HCT116 (cell line): Measurements from ENCODE around the gene GMEB2. TPM values are rescaled to one million over a fixed set of nuclear protein-coding genes. Genes with fewer than 3 reads are reported as not detected.

Experiments
- ATAC-seq: fragments of 200-7000 bp; cut with Tn5 transposase; 2 replicates; pipeline ENCODE4 v1.9.1; 2020; ENCODE audit warnings: mild to moderate bottlenecking, moderate library complexity
- BruUV-seq: library from RNA; stranded (reverse); fragments of 400-500 nt; replicated peaks from 2 replicates; lab custom pipeline; 2021; lab: Mats Ljungman, UMichigan
- CTCF ChIA-PET: fragments of 300-600 bp; sonication (Branson Sonifier 250); formaldehyde crosslinking; loops from one replicate; lab custom pipeline; 2021; ENCODE audit warnings: antibody characterized with exemption; lab: Charles Lee
- POLR2A ChIA-PET: fragments of 300-600, 350-600 bp; sonication (Branson Sonifier 250); formaldehyde crosslinking; loops from one replicate; lab custom pipeline; 2021; ENCODE audit warnings: antibody characterized with exemption; lab: Charles Lee
- RAD21 ChIA-PET, 2 experiments: fragments of 300-600 bp; sonication (Branson Sonifier 250); formaldehyde crosslinking; loops; one replicate each; lab custom pipeline; 2023; ENCODE audit warnings: low total read pairs in 2 of 2; ENCODE audit not compliant: uncharacterized antibody in 2 of 2, unreplicated experiment in 2 of 2, low non-redundant PET in 1 of 2; lab: Charles Lee
- DNase-seq: peaks from one replicate; pipeline ENCODE4 v3.0.0-alpha.2; 2010; ENCODE audit warnings: low read depth, low spot score
- H2AFZ ChIP-seq: fragments of 200-600 bp; shearing (Covaris generic), sonication (generic); 2 replicates; pipeline ENCODE4 v1.6.1; 2017; ENCODE audit warnings: low read depth, mixed run types, mixed read lengths, antibody characterized with exemption, low read length; ENCODE audit not compliant: poor library complexity, severe bottlenecking
- H3K27ac ChIP-seq: 2 replicates; pipeline ENCODE4 v1.5.1; 2012; ENCODE audit warnings: low read depth, low read length
- H3K27me3 ChIP-seq: fragments of 200-600 bp; sonication (generic); 2 replicates; pipeline ENCODE4 v1.6.1; 2016; ENCODE audit warnings: mixed run types, low read length, mixed read lengths; ENCODE audit not compliant: insufficient read depth
- H3K36me3 ChIP-seq, 2 experiments: fragments of 200-500 bp in 1 of 2; fragments of 200-600 bp in 1 of 2; sonication (Bioruptor generic) in 1 of 2; sonication (generic) in 1 of 2; 2 replicates each; pipeline versions ENCODE4 v1.5.1 to v1.6.1; 2014 to 2016; ENCODE audit warnings: low read length in 2 of 2, inconsistent platforms in 1 of 2, mixed read lengths in 1 of 2, mixed run types in 1 of 2; ENCODE audit not compliant: insufficient read depth in 2 of 2, control insufficient read depth in 1 of 2
- H3K4me1 ChIP-seq, 2 experiments: fragments of 200-600 bp in 1 of 2; sonication (generic) in 1 of 2; 2 replicates each; pipeline versions ENCODE4 v1.5.1 to v1.6.1; 2012 to 2017; ENCODE audit warnings: low read length in 2 of 2, inconsistent platforms in 1 of 2, mild to moderate bottlenecking in 1 of 2, mixed read lengths in 1 of 2, mixed run types in 1 of 2, moderate library complexity in 1 of 2; ENCODE audit not compliant: insufficient read depth in 2 of 2, control insufficient read depth in 1 of 2
- H3K4me2 ChIP-seq: fragments of 200-600 bp; sonication (generic); 2 replicates; pipeline ENCODE4 v1.6.1; 2017; ENCODE audit warnings: mixed run types, low read length, mixed read lengths
- H3K4me3 ChIP-seq, 2 experiments: fragments of 200-600 bp in 1 of 2; sonication (generic) in 1 of 2; replicated peaks in 1 of 2; 2 replicates each; pipeline ENCODE4 v1.5.1; 2011 to 2016; ENCODE audit warnings: low read length in 2 of 2, control low read depth in 1 of 2, low read depth in 1 of 2, mild to moderate bottlenecking in 1 of 2, mixed read lengths in 1 of 2, mixed run types in 1 of 2
- H3K79me2 ChIP-seq: fragments of 200-600 bp; sonication (generic); 2 replicates; pipeline ENCODE4 v1.6.1; 2017; ENCODE audit warnings: mild to moderate bottlenecking, mixed run types, low read length, moderate library complexity, mixed read lengths; ENCODE audit not compliant: insufficient read depth
- H3K9ac ChIP-seq: fragments of 200-600 bp; sonication (generic); 2 replicates; pipeline ENCODE4 v1.6.1; 2016; ENCODE audit warnings: low read length, mixed read lengths
- H3K9me2 ChIP-seq: fragments of 200-600 bp; sonication (generic), shearing (Covaris generic); 2 replicates; pipeline ENCODE4 v1.6.1; 2017; ENCODE audit warnings: mixed run types, mild to moderate bottlenecking, moderate library complexity; ENCODE audit not compliant: insufficient read depth
- H3K9me3 ChIP-seq, 2 experiments: fragments of 200-500 bp in 1 of 2; fragments of 200-600 bp in 1 of 2; sonication (Bioruptor generic) in 1 of 2; sonication (generic) in 1 of 2; 2 replicates each; pipeline ENCODE4 v1.6.1; 2014 to 2017; ENCODE audit warnings: low read length in 2 of 2, mixed read lengths in 2 of 2, inconsistent platforms in 1 of 2, low read depth in 1 of 2, mild to moderate bottlenecking in 1 of 2, mixed run types in 1 of 2, moderate library complexity in 1 of 2; ENCODE audit not compliant: control insufficient read depth in 1 of 2, insufficient read depth in 1 of 2
- H4K20me1 ChIP-seq: fragments of 200-600 bp; sonication (generic), shearing (Covaris generic); 2 replicates; pipeline ENCODE4 v1.6.1; 2017; ENCODE audit warnings: mixed run types, mild to moderate bottlenecking, moderate library complexity; ENCODE audit not compliant: insufficient read depth
- ATF3 ChIP-seq: IDR thresholded peaks from 2 replicates; pipeline ENCODE4 v1.6.1; 2012
- CBX3 ChIP-seq: IDR thresholded peaks from 2 replicates; pipeline ENCODE4 v1.6.1; 2012; ENCODE audit warnings: low read depth
- EGR1 ChIP-seq: IDR thresholded peaks from 2 replicates; pipeline ENCODE4 v1.6.1; 2012; ENCODE audit warnings: low read depth
- EZH2 ChIP-seq: fragments of 200-600 bp; sonication (generic); IDR thresholded peaks from 2 replicates; pipeline ENCODE4 v1.6.1; 2017; ENCODE audit warnings: antibody characterized with exemption, mixed run types
- EZH2phosphoT487 ChIP-seq: fragments of 200-600 bp; IDR thresholded peaks from 2 replicates; pipeline ENCODE4 v1.6.1; 2018; ENCODE audit warnings: antibody characterized with exemption, borderline replicate concordance
- MAX ChIP-seq: IDR thresholded peaks from 2 replicates; pipeline ENCODE4 v1.6.1; 2012
- POLR2AphosphoS5 ChIP-seq: IDR thresholded peaks from 2 replicates; pipeline ENCODE4 v1.6.1; 2011; ENCODE audit warnings: mild to moderate bottlenecking, low read depth, low read length, moderate library complexity
- RAD21 ChIP-seq: IDR thresholded peaks from 2 replicates; pipeline ENCODE4 v1.6.1; 2012; ENCODE audit warnings: low read depth, mild to moderate bottlenecking
- REST ChIP-seq: IDR thresholded peaks from 2 replicates; pipeline ENCODE4 v1.6.1; 2012; ENCODE audit warnings: low read depth
- SIN3A ChIP-seq: IDR thresholded peaks from 2 replicates; pipeline ENCODE4 v1.6.1; 2012; ENCODE audit warnings: low read depth
- SP1 ChIP-seq: IDR thresholded peaks from 2 replicates; pipeline ENCODE4 v1.6.1; 2012; ENCODE audit warnings: low read depth
- SRF ChIP-seq: IDR thresholded peaks from 2 replicates; pipeline ENCODE4 v1.6.1; 2012; ENCODE audit warnings: low read depth
- TCF7L2 ChIP-seq: IDR thresholded peaks from 2 replicates; pipeline ENCODE4 v1.7.0; 2011; ENCODE audit warnings: borderline replicate concordance, inconsistent platforms; ENCODE audit not compliant: insufficient read depth, insufficient read length; ENCODE audit errors: extremely low read depth
- YY1 ChIP-seq: IDR thresholded peaks from 2 replicates; pipeline ENCODE4 v1.6.1; 2011; ENCODE audit warnings: low read length, low read depth, moderate library complexity, mild to moderate bottlenecking; ENCODE audit not compliant: insufficient replicate concordance; ENCODE audit errors: extremely low read depth
- intact Hi-C: fragments of 100-400 bp; cut with micrococcal nuclease; formaldehyde crosslinking; loops from 2 replicates; pipeline ENCODE4 v1.10.0; 2022
- total RNA-seq: library from RNA; stranded (reverse); gene quantifications from one replicate; pipeline ENCODE4 v1.2.1, GENCODE V29; 2021; ENCODE audit not compliant: unreplicated experiment

The GMEB2 gene
- total RNA-seq, 1 experiment from 2014 or later: 13.9 TPM

- no peaks in the 10 kb centered on the region for H4K20me1 ChIP-seq
- ATAC-seq (no peak), DNase-seq (no peak)
- H3K9me3 ChIP-seq: no peaks in the 10 kb centered on the region
- peaks cover 0 to 3% of the 10 kb centered on the region in 2 experiments; a peak in 1 of 4 replicates for H3K4me1 ChIP-seq
- no TSS peak for BruUV-seq
- TF ChIP-seq EGR1 (no peak), SP1 (no peak), MAX (no peak), SIN3A (no peak), YY1 (no peak), SRF (no peak), CBX3 (no peak), POLR2AphosphoS5 (no peak), EZH2 (no peak), ATF3 (no peak), REST (no peak), RAD21 (no peak), TCF7L2 (no peak), EZH2phosphoT487 (no peak)
- POLR2A ChIA-PET: no interaction called here
- H3K27ac ChIP-seq: no peak overlapping the region
- no peaks in the 10 kb centered on the region for H3K36me3 ChIP-seq
- no peak overlapping the region for H3K9ac ChIP-seq
- H3K4me2 ChIP-seq: no peak overlapping the region
- no peaks in the 10 kb centered on the region for H3K27me3 ChIP-seq
- intact Hi-C loops: no loop called here
- no peak overlapping the region for H3K4me3 ChIP-seq
- no peak overlapping the region for H2AFZ ChIP-seq
- H3K79me2 ChIP-seq: no peaks in the 10 kb centered on the region
- CTCF ChIA-PET: no interaction called here
- RAD21 ChIA-PET: no interaction called here
- no peaks in the 10 kb centered on the region for H3K9me2 ChIP-seq
Observed at GRCh38 chr20:63585616-63586565, 41.0 kb downstream of the GMEB2 start.
